AML-193 (cell line): ENCODE results near the gene GRAMD2A.

ENCODE experiments used
- DNase-seq, 2 experiments: peaks; one replicate each; lab custom pipeline; 2025; lab: John Stamatoyannopoulos, UW

Gene GRAMD2A

GRCh38 chr15:72217216-72217615 is 19.6 kb upstream of the GRAMD2A start:
- no peak for DNase-seq

- no peak for DNase-seq
Observed at GRCh38 chr15:72216079-72216478, 18.5 kb upstream of the GRAMD2A start.

- DNase-seq: no peak
Observed at GRCh38 chr15:72207558-72208085, 10.0 kb upstream of the GRAMD2A start.

DNA sequence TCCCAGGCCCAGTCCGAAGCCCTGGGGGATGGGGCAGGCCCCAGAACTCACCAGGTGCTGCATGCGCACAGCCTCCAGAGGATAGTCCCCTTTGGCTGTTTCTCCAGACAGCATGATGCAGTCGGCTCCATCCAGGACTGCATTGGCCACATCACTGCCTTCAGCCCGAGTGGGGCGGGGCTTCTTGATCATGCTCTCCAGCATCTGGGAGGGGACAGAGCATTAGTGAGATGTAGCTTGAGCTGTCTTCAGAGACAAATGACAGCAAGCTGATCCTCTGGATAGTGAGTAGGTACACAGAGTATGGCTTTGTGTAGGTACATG is 9.1 kb upstream of the GRAMD2A start:
- no peak for DNase-seq

DNA sequence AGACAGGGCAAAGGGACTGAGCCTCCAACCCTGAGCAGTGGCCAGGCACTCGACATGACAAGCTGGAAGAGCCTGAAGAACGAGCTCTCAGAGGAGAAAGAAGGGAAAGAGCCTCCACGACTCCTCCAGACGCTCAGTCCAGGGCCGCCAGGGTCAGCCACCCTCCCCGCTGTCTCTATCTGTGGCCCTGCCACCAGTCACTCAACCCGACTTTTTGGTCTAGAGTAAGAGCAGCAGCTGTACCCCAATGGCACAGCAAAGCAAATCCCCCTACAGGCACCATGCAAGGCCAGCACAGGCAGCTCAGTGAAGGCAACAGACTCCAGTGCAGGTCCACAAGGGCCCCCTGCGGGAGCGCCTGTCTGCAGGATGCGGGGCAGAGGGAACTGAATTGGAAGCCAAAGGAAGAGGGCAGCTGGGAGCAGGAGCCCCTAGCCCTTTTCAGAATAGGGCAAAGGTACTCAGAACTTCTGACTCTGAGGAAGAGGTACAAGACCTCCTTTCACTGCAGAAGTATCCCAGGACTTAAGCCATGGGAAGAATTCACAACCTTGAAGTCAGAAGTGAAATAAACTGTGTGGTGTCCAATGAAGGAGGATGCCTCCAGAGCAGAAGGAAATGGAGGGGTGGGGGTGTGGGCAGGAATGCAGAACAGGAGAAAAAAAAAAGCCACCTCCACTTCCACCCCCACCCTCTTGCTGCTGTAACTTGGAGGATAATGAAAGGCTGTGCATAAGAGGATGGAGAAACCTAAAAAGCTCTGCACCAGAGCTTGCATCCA is 8.5 kb upstream of the GRAMD2A start:
- DNase-seq: no peak

DNA sequence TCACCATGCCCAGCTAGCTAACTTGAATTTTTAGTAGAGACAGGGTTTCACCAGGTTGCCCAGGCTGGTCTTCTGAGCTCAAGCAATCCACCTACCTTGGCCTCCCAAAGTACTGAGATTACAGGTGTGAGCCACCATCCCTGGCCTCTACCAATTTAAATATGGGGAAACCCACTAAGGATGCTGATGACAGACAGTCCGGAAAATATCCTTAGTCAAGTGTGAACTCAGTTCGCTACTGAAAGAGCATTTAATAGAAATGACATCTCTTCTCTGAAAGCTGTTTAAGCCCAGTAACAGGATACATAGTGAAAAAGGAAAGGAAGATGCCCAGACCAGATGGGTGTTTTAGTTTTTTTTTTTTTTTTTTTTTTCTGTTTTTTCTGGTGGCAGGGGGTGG is 7.7 kb upstream of the GRAMD2A start:
- DNase-seq: no peak

GRCh38 chr15:72203507-72203837 is 5.9 kb upstream of the GRAMD2A start:
- DNase-seq: no peak

DNA sequence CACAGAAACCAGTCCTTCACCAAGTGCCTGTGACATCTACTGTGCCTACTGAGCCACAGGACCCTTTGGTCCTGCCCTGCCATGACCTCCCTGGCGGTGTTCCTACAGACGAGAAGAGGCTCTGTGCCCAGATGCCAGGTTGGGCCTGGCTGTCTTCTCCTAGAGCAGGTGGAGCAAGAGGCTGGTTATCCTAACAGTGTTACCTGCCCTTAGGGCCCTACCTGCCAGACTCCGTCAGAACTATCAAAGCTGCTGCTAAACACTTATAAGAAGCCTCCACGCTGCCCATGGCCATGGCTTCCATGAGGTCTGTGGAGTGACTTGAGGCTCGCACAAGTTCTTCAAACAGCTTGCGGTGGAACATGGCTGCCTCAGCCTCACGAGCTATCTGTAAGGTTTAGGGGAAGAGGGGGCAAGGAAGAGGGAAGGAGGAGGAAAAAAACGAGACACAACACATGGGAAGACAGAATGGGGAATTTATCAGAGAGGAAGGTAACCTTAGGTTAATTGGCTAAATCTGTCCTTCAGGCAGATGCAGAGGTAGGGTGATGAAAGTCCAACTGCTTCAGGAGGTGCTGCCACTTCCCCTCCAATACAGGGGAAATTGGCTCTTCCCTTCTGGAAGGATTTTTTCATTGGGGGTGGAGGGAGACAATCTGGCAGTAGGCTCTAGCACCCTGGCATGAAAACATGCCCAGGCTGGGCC is 5.4 kb upstream of the GRAMD2A start:
- DNase-seq: no peak

GRCh38 chr15:72202302-72202701 is 4.7 kb upstream of the GRAMD2A start:
- DNase-seq: no peak

- DNase-seq: no peak
Observed at GRCh38 chr15:72201391-72201921, 3.9 kb upstream of the GRAMD2A start.

DNA sequence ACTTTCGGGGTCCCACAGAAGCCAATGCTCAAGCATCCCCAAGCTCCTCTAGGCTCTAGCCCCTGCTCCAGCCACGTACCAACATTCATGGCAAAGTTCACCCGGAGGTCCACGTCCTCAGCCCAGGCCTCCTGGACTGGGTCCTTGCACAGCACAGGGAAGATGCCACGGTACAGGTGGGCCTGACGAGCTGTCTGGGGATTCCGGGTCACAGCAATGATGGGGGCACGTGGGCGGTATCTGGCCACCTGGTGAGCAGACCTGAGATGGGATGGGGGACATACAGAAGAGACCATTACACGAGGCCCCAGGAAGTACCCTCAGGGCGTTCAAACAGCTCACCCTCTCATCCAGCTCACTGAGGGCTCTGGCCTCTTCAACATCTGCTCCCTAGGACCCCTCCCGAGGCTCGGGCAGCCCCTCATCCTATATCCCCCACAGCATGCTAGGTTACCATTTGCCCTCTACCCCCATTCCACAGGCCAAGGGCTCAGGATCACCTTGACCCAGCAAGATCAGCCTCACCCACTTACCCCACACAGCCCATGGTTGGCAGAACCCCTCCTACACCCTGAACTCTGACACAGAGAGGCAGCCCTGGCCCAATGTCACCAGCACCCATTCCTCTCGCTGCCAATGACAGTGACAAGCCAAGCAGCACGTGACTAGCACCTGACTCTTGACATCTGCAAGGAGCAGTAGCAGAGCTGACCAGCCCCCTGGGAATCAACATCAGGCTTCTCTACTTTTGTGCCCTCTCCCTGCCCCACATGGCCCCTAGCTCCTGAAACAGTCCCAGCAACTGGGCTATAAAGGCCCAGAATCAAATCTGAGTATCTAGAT is 3.0 kb upstream of the GRAMD2A start:
- DNase-seq: no peak

DNA sequence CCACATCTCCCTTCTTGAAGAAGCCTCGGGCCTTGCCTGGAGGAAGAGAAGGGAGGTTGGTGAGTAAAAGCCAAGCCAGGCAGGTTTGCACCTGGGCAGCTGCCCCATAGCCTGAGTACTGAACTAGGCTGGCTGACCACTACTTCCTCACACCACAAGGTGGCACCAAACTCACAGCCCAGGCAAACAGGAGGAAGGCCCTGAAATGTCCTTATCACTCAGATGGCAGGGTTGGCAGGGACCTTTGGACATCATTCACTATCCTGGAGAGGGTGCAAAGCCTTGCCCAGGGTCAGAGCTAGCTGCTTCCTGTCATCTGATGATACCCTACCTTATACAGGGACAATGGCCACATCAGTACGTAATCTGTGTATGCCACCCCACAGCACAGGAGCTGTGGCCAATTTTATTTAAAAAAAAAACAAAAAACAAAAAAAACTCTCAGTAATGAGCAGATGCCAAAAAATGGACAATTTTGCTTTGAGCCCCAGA is 2.2 kb upstream of the GRAMD2A start:
- DNase-seq: peak; percentile 69 to 75

- no peak for DNase-seq
Observed at GRCh38 chr15:72199205-72199515, 1.6 kb upstream of the GRAMD2A start.

- DNase-seq: no peak
Observed at GRCh38 chr15:72198356-72199204, 993 bp upstream of the GRAMD2A start.

GRCh38 chr15:72197041-72197459 is 537 bp downstream of the GRAMD2A start:
- no peak for DNase-seq

GRCh38 chr15:72196409-72197040 is 1.1 kb downstream of the GRAMD2A start:
- no peak for DNase-seq

GRCh38 chr15:72195101-72195511 is 2.5 kb downstream of the GRAMD2A start:
- peak; percentile 98 for DNase-seq

DNA sequence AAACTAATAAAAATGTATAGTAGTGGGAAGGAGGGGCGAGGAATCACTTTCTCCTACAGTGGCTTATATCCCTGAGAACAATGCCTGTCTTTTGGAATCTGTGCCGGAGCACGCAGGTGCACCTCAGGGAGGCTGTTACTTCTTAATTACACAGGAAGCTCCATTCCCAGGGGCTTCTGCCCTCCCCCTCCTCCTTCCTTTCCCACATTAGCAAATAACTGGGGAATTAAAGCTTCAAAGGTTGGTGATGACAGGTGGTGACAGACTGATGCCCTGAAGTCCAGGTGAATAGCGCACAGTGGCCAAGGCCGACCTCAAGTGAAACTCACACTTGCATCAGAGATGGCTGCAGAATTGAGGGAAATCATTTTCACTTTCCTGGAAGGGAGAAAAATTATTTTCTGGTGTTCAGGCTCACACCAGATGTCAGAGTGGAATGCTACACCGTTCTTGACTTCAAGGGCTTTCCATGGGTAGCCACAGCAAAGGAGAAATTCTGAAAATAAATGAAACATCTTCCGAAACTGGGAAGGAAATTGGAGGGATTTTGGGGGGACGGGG is 3.7 kb downstream of the GRAMD2A start:
- no peak for DNase-seq

DNA sequence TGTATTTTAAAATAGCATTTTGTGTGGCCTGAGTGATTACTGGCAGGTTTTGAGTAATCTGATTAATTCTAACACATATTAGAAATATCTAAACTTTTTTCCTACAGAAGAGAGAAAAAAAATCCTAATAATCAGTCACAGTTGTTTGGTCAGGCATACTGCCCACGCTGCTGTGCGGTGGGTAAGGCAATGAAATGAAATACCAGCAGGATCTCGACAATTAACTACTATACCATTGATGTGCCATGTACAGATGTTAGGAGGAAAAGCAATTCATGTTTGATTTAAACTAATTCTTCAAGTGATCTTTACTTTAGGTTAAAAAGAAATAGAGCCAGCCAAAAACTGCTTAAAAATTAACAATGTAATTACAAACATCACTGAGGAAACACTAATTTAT is 5.2 kb downstream of the GRAMD2A start:
- no peak for DNase-seq

- DNase-seq: no peak
Observed at GRCh38 chr15:72189250-72189902, 8.2 kb downstream of the GRAMD2A start.
